GM19438 (cell line): ENCODE results near the gene SLC29A2.
"Not testable (repeated sequence)": the region's sequence is repeated elsewhere in the genome, so short reads cannot be mapped to it uniquely, and the experiment has no call there.

Experiments used
- ATAC-seq: cut with Tn5 transposase; IDR thresholded peaks from one replicate; pipeline ENCODE4 v1.9.1; 2021; ENCODE audit warnings: low read depth; ENCODE audit not compliant: unreplicated experiment

The SLC29A2 gene

GRCh38 chr11:66321606-66322005 lies 50.0 kb downstream of the SLC29A2 start:
- ATAC-seq = no peak

DNA sequence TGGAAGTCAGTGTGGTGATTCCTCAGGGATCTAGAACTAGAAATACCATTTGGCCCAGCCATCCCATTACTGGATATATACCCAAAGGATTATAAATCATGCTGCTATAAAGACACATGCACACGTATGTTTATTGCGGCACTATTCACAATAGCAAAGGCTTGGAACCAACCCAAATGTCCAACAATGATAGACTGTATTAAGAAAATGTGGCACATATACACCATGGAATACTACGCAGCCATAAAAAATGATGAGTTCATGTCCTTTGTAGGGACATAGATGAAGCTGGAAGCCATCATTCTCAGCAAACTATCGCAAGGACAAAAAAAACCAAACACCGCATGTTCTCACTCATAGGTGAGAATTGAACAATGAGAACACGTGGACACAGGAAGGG lies 50.8 kb downstream of the SLC29A2 start:
- not testable (repeated sequence) for ATAC-seq

GRCh38 chr11:66320289-66320688 lies 51.3 kb downstream of the SLC29A2 start:
- not testable (repeated sequence) for ATAC-seq

GRCh38 chr11:66318600-66318970 lies 53.0 kb downstream of the SLC29A2 start:
- no peak for ATAC-seq

DNA sequence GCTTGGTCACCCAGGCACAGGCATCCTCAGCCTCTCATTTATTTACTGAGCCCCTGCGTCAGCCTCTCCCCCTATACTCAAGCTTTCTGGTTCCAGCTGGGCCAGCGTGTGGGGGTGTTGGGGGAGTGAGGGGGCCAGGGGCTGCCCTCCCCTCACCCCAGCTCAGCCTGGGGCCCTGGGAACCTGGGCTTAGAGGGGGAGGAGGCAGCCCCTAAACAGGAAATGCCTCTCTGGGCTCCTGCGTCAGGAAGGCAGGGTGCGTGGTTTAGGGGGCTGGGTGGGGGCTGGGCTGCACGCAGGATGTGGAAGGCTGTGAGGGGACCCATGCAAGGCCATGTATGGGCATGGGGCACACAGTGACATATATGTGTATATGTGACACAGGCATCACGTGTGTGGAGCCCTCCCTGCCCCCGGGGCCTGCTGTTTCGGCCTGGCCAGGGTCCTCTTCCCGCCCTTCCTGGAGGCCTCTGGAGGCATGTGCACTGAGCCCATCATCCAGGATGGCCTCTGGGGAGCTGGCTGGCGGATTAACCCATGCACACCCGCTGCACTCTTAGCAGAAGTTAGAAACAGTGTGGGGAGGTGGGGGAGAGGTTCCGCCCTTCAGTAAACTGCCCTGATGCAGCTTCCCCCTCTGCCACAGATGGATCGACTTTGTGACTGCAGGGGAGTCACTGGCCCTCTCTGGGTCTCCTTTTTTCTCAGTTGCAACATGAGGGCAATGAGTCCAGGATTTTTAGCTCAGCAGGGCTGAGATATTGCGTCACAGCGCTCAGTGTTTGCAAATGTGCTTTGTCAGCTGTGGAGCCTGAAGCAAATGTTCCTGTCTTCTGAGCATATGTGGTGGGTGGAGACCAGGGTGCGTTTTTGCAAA lies 53.6 kb downstream of the SLC29A2 start:
- ATAC-seq = no peak

DNA sequence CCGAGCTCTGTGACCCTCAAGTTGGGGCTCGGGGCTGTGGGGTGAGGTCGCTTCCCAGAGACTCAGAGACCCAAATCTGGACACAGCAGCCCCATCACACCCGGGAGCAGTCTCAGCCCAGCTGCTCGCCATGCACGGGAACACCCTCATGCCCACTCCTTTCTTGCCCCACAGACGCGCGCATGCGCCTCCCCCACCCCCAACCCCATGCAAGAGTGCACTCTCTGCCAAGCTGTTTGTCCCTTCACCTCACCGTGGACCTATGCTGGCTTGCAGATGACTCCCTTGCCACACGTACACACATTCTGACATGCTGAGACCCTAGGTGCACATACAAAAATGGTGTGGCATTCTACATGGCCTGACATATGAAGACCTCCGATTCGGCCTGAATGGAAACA lies 54.2 kb downstream of the SLC29A2 start:
- ATAC-seq = no peak

DNA sequence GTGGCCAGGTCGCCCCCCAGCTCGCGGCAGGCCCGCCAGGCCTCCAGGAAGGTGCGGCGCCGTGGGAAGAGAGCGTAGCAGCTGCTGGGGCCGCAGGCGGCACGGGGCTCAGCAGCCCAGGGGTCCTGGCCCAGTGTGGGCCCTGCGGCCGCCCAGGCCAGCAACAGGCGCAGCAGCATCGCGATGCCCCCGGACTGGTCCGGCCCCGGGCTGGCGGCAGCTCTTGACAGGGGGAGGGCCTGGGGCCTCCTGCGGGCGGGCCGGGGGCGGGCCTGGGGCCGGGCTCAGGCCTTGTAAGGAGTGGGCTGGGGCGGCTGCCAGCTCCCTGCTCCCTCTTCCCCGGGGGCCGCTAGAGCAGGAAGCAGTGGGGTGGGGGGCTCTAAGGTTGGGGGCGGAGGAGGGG lies 54.7 kb downstream of the SLC29A2 start, which contains the start of gene CD248:
Gene CD248 (minus strand): TSS at position 196 of the 403 bp plus-strand sequence. CDS start 17 bp downstream, at position 179.
- ATAC-seq = no peak

GRCh38 chr11:66315921-66316811 lies 55.4 kb downstream of the SLC29A2 start:
- ATAC-seq = no peak

GRCh38 chr11:66315498-66315885 lies 56.1 kb downstream of the SLC29A2 start:
- ATAC-seq = no peak

DNA sequence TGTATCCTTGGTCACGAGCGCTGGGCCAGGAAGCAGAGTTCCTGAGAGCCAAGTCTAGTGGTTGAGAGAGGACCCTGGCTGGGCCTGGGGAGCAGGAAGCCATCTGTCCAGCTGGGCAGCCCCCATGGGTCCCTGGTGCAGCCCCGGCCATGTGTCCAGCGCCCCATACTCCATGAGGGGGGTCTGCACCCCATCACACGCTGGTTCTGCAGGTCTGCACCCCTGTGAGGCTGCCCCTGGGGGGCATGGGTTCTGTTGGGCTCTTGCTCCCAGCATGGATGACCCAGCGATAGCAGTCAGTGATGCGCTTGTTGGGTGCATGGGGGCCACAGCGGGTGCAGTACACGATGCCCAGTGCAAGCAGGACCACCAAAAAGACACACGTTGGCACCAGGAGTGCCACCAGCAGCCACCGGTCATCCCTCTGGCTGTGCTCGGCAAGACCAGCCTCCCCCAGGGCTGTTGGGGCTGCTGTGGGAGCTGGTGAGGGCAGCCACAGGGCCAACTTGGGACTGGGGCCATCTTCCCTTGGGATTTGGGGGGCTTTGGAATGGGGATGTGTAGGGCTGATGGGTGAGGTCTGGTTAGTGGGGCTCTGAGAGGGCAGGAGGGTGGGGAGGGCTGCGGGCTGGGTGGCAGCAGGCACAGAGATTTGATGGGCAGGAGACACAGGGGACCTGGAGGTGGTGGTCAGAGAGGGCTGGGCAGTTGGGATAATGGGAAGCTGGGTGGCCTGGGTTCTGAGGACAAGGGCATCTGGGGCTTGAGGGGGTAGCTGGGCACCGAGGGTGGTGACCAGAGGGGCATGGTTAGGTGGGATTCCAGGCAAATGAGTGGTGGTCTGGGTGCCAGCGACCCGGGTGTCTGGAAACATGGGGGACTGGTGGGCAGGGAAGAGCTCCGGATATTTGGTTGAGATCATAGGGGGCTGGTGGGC lies 56.7 kb downstream of the SLC29A2 start:
- no peak for ATAC-seq

DNA sequence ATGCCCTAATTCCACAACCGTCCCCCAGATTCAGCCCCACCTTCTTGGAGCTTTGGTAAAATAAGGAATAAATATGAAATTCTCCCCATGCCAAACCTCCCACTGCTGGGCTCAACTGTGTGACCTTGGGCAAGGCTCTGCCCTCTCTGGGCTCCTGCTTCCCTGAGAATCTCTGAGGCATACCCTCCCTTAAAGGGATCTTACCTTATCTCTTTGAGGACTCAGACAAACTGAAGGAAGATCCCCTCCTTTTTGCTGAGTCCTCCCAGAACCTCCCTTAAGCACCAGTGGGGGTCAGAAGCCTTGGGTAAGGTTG lies 57.4 kb downstream of the SLC29A2 start:
- no peak for ATAC-seq

GRCh38 chr11:66313321-66314185 lies 58.0 kb downstream of the SLC29A2 start:
- no peak for ATAC-seq

- ATAC-seq = peak; percentile 62
Measured at GRCh38 chr11:66312549-66313320, 58.8 kb downstream of the SLC29A2 start.
